Gastroesophageal sphincter (tissue), 4 donors: ENCODE measurements around the gene PADI4. TPM values are rescaled to one million over a fixed set of nuclear protein-coding genes. Genes with fewer than 3 reads are reported as not detected.

Experiments
- ATAC-seq: fragments of 150-250 bp; one replicate; pipeline ENCODE4 v1.9.1; 2016; ENCODE audit warnings: mild to moderate bottlenecking, moderate library complexity
- H3K27ac ChIP-seq, 4 donors: fragments of 200-600 bp; sonication (generic) in 3 of 4; 1 replicate in 3 of 4; 2 replicates in 1 of 4; pipeline ENCODE4 v1.5.1; 2016 to 2019
- H3K27me3 ChIP-seq: fragments of 200-600 bp; sonication (generic); one replicate; pipeline ENCODE4 v1.5.1; 2019
- H3K36me3 ChIP-seq, 2 donors: fragments of 200-600 bp; sonication (generic); one replicate each; pipeline ENCODE4 v1.5.1; 2019; ENCODE audit warnings: control low read depth in 1 of 2
- H3K4me1 ChIP-seq, 3 donors: fragments of 200-600 bp; sonication (generic); 1 replicate in 2 of 3; 2 replicates in 1 of 3; pipeline ENCODE4 v1.5.1; 2016 to 2019; ENCODE audit warnings: control low read depth in 2 of 3
- H3K4me3 ChIP-seq, 2 donors: fragments of 200-600 bp; sonication (generic); one replicate each; pipeline ENCODE4 v1.5.1; 2019; ENCODE audit warnings: mild to moderate bottlenecking in 1 of 2, moderate library complexity in 1 of 2
- H3K9me3 ChIP-seq, 3 donors: fragments of 200-600 bp; sonication (generic); one replicate each; pipeline ENCODE4 v1.5.1; 2017 to 2019; ENCODE audit warnings: control low read depth in 2 of 3
- CTCF ChIP-seq, 4 experiments: fragments of 200-600 bp in 2 of 4; fragments of 450-650 bp in 2 of 4; sonication (generic) in 1 of 4; IDR thresholded peaks; one replicate each; pipeline ENCODE4 v1.5.1; 2017 to 2019; ENCODE audit warnings: antibody characterized with exemption in 4 of 4, mild to moderate bottlenecking in 2 of 4, moderate library complexity in 2 of 4
- EP300 ChIP-seq: sonication (generic); formaldehyde crosslinking; IDR thresholded peaks from one replicate; pipeline ENCODE4 v1.6.1; 2017; ENCODE audit warnings: antibody characterized with exemption, mild to moderate bottlenecking
- POLR2A ChIP-seq, 2 donors: fragments of 450-650 bp; IDR thresholded peaks; one replicate each; pipeline ENCODE4 v1.6.1; 2017; ENCODE audit warnings: antibody characterized with exemption in 2 of 2, mild to moderate bottlenecking in 2 of 2, moderate library complexity in 1 of 2
- POLR2AphosphoS5 ChIP-seq: sonication (generic); formaldehyde crosslinking; IDR thresholded peaks from one replicate; pipeline ENCODE4 v1.6.1; 2017; ENCODE audit warnings: antibody characterized with exemption
- WGBS, 2 donors: methylation state at CpG; one replicate each; pipeline ENCODE4 v1.1.5; 2018; ENCODE audit warnings: low coverage in 1 of 2; 5-methylcytosine and 5-hydroxymethylcytosine counted together
- total RNA-seq, 4 donors: library from RNA; depleted of rRNA; stranded (reverse); fragments of >200 nt; gene quantifications; one replicate each; pipeline ENCODE4 v1.1.0, GENCODE V29; 2016

Gene PADI4
- total RNA-seq, 4 donors from 2014 or later = 1.6 TPM; not detected in 3

GRCh38 chr1:17313530-17314309 lies 5.7 kb downstream of the PADI4 start:
- no peak for ATAC-seq
- H3K4me1 ChIP-seq = no peaks in the 10 kb centered on the region
- H3K4me3 ChIP-seq = no peak overlapping the region
- 64 to 79% methylated on average over 5 to 6 of the region's 9 CpGs for WGBS, 2 donors
- no peaks in the 10 kb centered on the region for H3K9me3 ChIP-seq
- no peak overlapping the region for H3K27ac ChIP-seq
- H3K36me3 ChIP-seq = no peaks in the 10 kb centered on the region
- no peak for TF ChIP-seq CTCF (IDR thresholded peaks at IDR 0.05)
- TF ChIP-seq POLR2A (IDR thresholded peaks at IDR 0.05) = no peak
- no peak for TF ChIP-seq EP300
- TF ChIP-seq POLR2AphosphoS5 = no peak
- peaks cover 81% of the 10 kb centered on the region for H3K27me3 ChIP-seq

DNA sequence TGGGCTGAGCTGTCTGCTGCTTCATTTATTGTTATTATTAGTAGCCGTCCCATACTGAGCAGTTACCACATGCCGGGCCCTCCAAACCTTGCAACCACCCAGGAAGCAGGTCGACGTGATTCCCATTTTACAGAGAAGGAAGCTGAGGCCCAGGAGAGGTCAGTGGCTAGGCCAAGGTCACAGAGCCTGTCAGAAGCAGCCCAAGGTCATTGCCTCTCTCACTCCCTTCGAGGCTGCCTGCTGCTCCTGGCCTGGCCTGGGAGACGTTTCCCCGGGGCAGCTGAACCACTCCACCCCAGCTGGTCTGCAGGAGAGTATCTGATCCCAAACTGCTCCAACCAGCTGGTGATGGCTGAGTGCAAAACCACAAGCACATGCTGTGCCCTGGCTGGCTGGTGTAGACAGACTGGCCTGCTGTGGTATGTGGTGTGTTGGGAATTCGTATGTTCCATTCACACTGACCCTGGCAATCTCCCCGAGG lies 6.5 kb downstream of the PADI4 start:
- H3K27me3 ChIP-seq = peaks cover 80% of the 10 kb centered on the region
- no peaks in the 10 kb centered on the region for H3K36me3 ChIP-seq
- no CpG with 5 or more reads among the region's 9 CpGs for WGBS, 2 donors
- H3K4me1 ChIP-seq = no peaks in the 10 kb centered on the region
- no peak overlapping the region for H3K27ac ChIP-seq
- no peak for ATAC-seq
- H3K4me3 ChIP-seq = no peak overlapping the region
- peaks cover 0 to 3% (median 0%) of the 10 kb centered on the region in 3 donors for H3K9me3 ChIP-seq
- TF ChIP-seq CTCF (IDR thresholded peaks at IDR 0.05) (no peak), POLR2A (IDR thresholded peaks at IDR 0.05) (no peak), EP300 (no peak)

- H3K27ac ChIP-seq = no peak overlapping the region
- no peak for ATAC-seq
- peaks cover 0 to 13% (median 0%) of the 10 kb centered on the region in 3 donors for H3K9me3 ChIP-seq
- 30 to 47% methylated on average over 3 to 7 of the region's 7 CpGs for WGBS, 2 donors
- H3K27me3 ChIP-seq = peaks cover 69% of the 10 kb centered on the region
- H3K4me3 ChIP-seq = no peak overlapping the region
- H3K4me1 ChIP-seq = no peaks in the 10 kb centered on the region
- H3K36me3 ChIP-seq = no peaks in the 10 kb centered on the region
- TF ChIP-seq EP300 = no peak
- TF ChIP-seq POLR2A (IDR thresholded peaks at IDR 0.05) = no peak
- no peak for TF ChIP-seq CTCF (IDR thresholded peaks at IDR 0.05)
- no peak for TF ChIP-seq POLR2AphosphoS5
Observed at GRCh38 chr1:17315542-17316130, 7.6 kb downstream of the PADI4 start.

DNA sequence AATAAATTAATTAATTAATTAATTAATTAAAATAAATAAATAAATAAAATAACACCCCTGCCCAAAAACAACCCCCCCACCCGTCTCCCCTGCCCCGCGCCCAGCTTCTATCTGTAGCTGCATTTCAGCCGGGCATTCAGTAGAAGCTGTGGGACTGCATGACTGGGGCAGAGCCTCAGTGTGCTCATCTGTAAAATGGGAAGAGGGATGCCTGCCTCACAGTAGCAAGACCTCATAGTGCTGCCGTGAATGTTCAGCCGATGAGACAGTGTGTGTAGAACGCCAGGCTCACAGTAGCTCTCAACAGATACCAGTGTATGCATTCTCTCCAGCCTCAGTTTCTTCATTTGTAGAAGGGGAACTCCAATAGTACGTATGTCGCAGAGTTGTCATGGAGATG lies 8.7 kb downstream of the PADI4 start:
- Histone ChIP-seq H3K27me3 (peaks cover 64% of the 10 kb centered on the region), H3K9me3 (peaks cover 0 to 13% (median 0%) of the 10 kb centered on the region in 3 donors), H3K4me1 (no peaks in the 10 kb centered on the region), H3K4me3 (no peak overlapping the region), H3K36me3 (no peaks in the 10 kb centered on the region), H3K27ac (no peak overlapping the region)
- no peak for TF ChIP-seq CTCF (IDR thresholded peaks at IDR 0.05)
- no peak for TF ChIP-seq EP300
- TF ChIP-seq POLR2A (IDR thresholded peaks at IDR 0.05) = no peak
- TF ChIP-seq POLR2AphosphoS5 = no peak
- ATAC-seq = no peak
- WGBS, 2 donors = 82 to 97% methylated on average over 2 to 8 of the region's 9 CpGs

DNA sequence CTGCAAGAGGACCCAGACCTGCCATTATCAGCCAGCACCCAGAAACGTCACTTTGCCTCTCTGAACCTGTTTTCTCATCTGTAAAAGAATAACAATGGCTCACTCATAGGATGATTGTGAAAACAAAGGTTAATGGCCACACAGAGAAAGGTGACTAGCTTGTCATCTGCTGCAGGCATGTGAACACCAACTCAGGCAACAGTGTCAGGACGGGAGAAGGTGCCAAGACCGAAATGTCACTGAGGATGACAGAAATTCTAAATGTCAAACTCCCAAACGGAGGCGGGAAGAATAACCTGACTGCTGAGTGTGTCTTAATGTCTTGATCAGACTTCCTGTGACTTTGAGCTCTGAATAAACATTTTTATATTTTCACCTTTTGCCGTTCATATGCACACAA lies 10.3 kb downstream of the PADI4 start:
- 41 to 44% methylated on average over 6 of the region's 6 CpGs for WGBS, 2 donors
- Histone ChIP-seq H3K4me1 (no peaks in the 10 kb centered on the region), H3K36me3 (no peaks in the 10 kb centered on the region), H3K9me3 (peaks cover 0 to 13% (median 0%) of the 10 kb centered on the region in 3 donors), H3K27me3 (peaks cover 49% of the 10 kb centered on the region), H3K4me3 (no peak overlapping the region), H3K27ac (no peak overlapping the region)
- TF ChIP-seq POLR2AphosphoS5 (no peak), POLR2A (IDR thresholded peaks at IDR 0.05) (no peak), CTCF (IDR thresholded peaks at IDR 0.05) (no peak), EP300 (no peak)
- ATAC-seq = no peak
